ENCODE results near the gene VSTM4.

VSTM4 gene

GRCh38 chr10:49116509-49117375 lies 1.4 kb upstream of the VSTM4 start:
- no peak for DNase-seq (ENCODE audit: low read depth)

- no peak for DNase-seq (ENCODE audit: low read depth)
These were observed 630 bp upstream of the VSTM4 start for GRCh38 chr10:49115796-49116508.

GRCh38 chr10:49114718-49115014 lies 656 bp downstream of the VSTM4 start:
- no peak for DNase-seq (ENCODE audit: low read depth)

GRCh38 chr10:49113741-49114141 lies 1.6 kb downstream of the VSTM4 start:
- no peak for DNase-seq (ENCODE audit: low read depth)

GRCh38 chr10:49112851-49113250 lies 2.5 kb downstream of the VSTM4 start:
- DNase-seq (ENCODE audit: low read depth), result no peak

- no peak for DNase-seq (ENCODE audit: low read depth)
These were observed 3.2 kb downstream of the VSTM4 start for GRCh38 chr10:49112098-49112497.

- DNase-seq (ENCODE audit: low read depth), result no peak
These were observed 4.0 kb downstream of the VSTM4 start for GRCh38 chr10:49111320-49111698.

- DNase-seq (ENCODE audit: low read depth), result no peak
These were observed 4.5 kb downstream of the VSTM4 start for GRCh38 chr10:49110684-49111319.

GRCh38 chr10:49109669-49110340 lies 5.5 kb downstream of the VSTM4 start:
- DNase-seq (ENCODE audit: low read depth), result no peak

GRCh38 chr10:49108656-49109055 lies 6.7 kb downstream of the VSTM4 start:
- DNase-seq (ENCODE audit: low read depth), result no peak

GRCh38 chr10:49107887-49108267 lies 7.4 kb downstream of the VSTM4 start:
- no peak for DNase-seq (ENCODE audit: low read depth)

GRCh38 chr10:49107111-49107886 lies 8.0 kb downstream of the VSTM4 start:
- DNase-seq (ENCODE audit: low read depth), result no peak

GRCh38 chr10:49106451-49106850 lies 8.9 kb downstream of the VSTM4 start:
- no peak for DNase-seq (ENCODE audit: low read depth)

GRCh38 chr10:49105076-49105475 lies 10.2 kb downstream of the VSTM4 start:
- no peak for DNase-seq (ENCODE audit: low read depth)

GRCh38 chr10:49104323-49104722 lies 11.0 kb downstream of the VSTM4 start:
- DNase-seq (ENCODE audit: low read depth), result no peak

GRCh38 chr10:49103761-49104160 lies 11.6 kb downstream of the VSTM4 start:
- no peak for DNase-seq (ENCODE audit: low read depth)

GRCh38 chr10:49099046-49099445 lies 16.3 kb downstream of the VSTM4 start:
- no peak for DNase-seq (ENCODE audit: low read depth)

GRCh38 chr10:49096890-49097445 lies 18.4 kb downstream of the VSTM4 start:
- no peak for DNase-seq (ENCODE audit: low read depth)

- DNase-seq (ENCODE audit: low read depth), result no peak
These were observed 20.7 kb downstream of the VSTM4 start for GRCh38 chr10:49094646-49095045.

- DNase-seq (ENCODE audit: low read depth), result no peak
These were observed 21.4 kb downstream of the VSTM4 start for GRCh38 chr10:49093922-49094321.

- DNase-seq (ENCODE audit: low read depth), result no peak
These were observed 22.8 kb downstream of the VSTM4 start for GRCh38 chr10:49092477-49092876.
